ENCODE measurements around the gene BTN1A1. TPM values are rescaled to one million over a fixed set of nuclear protein-coding genes. Genes with fewer than 3 reads are reported as not detected.

BTN1A1 gene
- total RNA-seq, 1 donor from 2014 or later = not detected

Other genes with a start within 250 kb of the BTN1A1 start
- gene BTN3A2, start 135.1 kb upstream of the BTN1A1 start, total RNA-seq = 15.8 and 17.8 TPM in 2 replicates
- gene BTN2A2, start 117.2 kb upstream of the BTN1A1 start, total RNA-seq = 9.2 and 10.9 TPM in 2 replicates
- gene BTN3A1, start 98.0 kb upstream of the BTN1A1 start, total RNA-seq = 8.1 and 12.6 TPM in 2 replicates
- gene BTN3A3, start 59.8 kb upstream of the BTN1A1 start, total RNA-seq = 8.9 and 12.1 TPM in 2 replicates
- gene BTN2A1, start 42.3 kb upstream of the BTN1A1 start, total RNA-seq = 6.0 and 7.0 TPM in 2 replicates
- 46.1 and 59.6 TPM in 2 replicates for gene HMGN4, start 38.1 kb downstream of the BTN1A1 start, total RNA-seq
- gene ABT1, start 96.7 kb downstream of the BTN1A1 start, total RNA-seq = 18.4 and 20.2 TPM in 2 replicates
- gene ZNF322, start 159.4 kb downstream of the BTN1A1 start, total RNA-seq = 12.5 and 15.7 TPM in 2 replicates